Measurements from ENCODE around the gene CLDN14. TPM values are rescaled to one million over a fixed set of nuclear protein-coding genes. Genes with fewer than 3 reads are reported as not detected.

CLDN14 gene
- total and polyA plus RNA-seq, 2 experiments from 2014 or later, result not detected

GRCh38 chr21:36482181-36482580 is 2.3 kb upstream of the CLDN14 start:
- TF ChIP-seq CTCF (IDR thresholded peaks at IDR 0.05; ENCODE audit: low read depth, low read length), result no peak
- Histone ChIP-seq H3K27ac (no peak overlapping the region), H3K9me3 (ENCODE audit: low read depth) (no peaks in the 10 kb centered on the region), H3K4me3 (no peak overlapping the region), H3K36me3 (no peaks in the 10 kb centered on the region), H3K4me1 (ENCODE audit: low read depth) (peaks cover 24% of the 10 kb centered on the region), H3K27me3 (no peaks in the 10 kb centered on the region)
- no peak for DNase-seq (ENCODE audit: low read depth in 1 of 2, low spot score in 1 of 2)

DNA sequence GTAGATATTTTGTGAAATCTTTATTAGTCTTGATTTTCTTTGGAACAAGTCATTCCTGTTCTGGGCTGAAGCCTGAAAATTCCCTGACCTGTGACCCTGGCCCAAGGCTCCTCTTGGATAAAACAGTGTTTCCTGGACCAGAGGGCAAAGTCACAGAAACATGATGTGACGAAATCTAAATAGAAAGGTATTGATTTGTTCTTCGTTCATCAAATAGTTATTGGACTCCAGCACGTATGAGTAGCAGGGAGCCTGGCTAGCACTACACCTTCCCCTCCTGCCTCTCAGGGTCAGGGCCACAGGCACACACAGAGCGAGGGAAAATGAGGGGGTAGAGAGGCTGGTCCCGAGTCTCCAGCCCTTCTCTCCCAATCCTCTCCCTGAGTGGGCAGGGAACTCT is 1.7 kb upstream of the CLDN14 start:
- H3K4me3 ChIP-seq, result no peak overlapping the region
- no peak for TF ChIP-seq CTCF (IDR thresholded peaks at IDR 0.05; ENCODE audit: low read depth, low read length)
- no peak overlapping the region for H3K27ac ChIP-seq
- no peaks in the 10 kb centered on the region for H3K9me3 ChIP-seq (ENCODE audit: low read depth)
- no peak for DNase-seq (ENCODE audit: low read depth in 1 of 2, low spot score in 1 of 2)
- no peaks in the 10 kb centered on the region for H3K36me3 ChIP-seq
- H3K4me1 ChIP-seq (ENCODE audit: low read depth), result peaks cover 30% of the 10 kb centered on the region
- H3K27me3 ChIP-seq, result no peaks in the 10 kb centered on the region

DNA sequence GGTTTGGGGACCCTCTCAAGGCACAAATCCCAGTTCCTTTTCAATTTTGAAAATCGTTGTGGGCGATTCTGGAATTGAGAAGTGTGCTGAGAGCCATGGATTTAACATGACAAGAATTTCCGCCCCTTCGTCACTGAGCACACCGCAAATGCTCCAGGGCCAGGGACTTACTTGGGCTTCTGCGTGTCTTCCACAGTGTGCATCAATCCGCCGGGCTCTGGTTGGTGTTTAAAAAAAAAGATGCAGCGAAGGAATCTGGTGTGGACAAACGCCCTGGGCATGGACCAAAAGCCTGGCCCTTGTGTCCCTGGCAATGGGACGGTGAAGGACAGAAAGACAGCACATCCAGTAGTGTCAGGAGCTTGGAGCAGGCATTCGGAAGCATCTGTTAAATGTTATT is 696 bp upstream of the CLDN14 start:
- no peak for TF ChIP-seq CTCF (IDR thresholded peaks at IDR 0.05; ENCODE audit: low read depth, low read length)
- Histone ChIP-seq H3K36me3 (no peaks in the 10 kb centered on the region), H3K27ac (no peak overlapping the region), H3K9me3 (ENCODE audit: low read depth) (no peaks in the 10 kb centered on the region), H3K4me1 (ENCODE audit: low read depth) (peaks cover 40% of the 10 kb centered on the region), H3K4me3 (no peak overlapping the region), H3K27me3 (no peaks in the 10 kb centered on the region)
- no peak for DNase-seq (ENCODE audit: low read depth in 1 of 2, low spot score in 1 of 2)

GRCh38 chr21:36478941-36479340 is 981 bp downstream of the CLDN14 start:
- no peak overlapping the region for H3K4me3 ChIP-seq

DNA sequence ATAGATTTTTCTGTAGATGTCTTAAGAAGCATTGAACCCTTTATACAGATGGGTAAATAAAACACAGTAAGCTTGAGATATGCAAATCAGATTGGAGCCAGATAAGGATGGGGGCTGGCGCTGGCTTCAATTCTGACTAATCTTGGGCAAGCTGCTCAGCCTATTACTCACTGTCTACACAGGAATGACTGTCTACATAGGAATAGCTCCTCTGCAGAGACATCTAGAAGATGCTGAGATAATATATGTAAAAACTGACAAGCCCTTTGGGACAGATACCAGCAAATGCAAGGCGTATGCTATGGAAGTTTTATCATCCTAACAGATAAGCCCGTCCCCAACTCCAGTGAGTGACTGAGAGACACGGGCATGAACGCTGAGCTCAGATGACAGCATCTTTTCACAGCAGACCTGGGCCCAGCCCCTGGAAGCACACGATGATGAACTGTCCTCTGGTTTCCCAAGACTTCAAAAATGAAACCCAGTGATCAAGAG is 1.7 kb downstream of the CLDN14 start:
- Histone ChIP-seq H3K27ac (peak overlapping the region; percentile 94), H3K27me3 (no peaks in the 10 kb centered on the region), H3K9me3 (ENCODE audit: low read depth) (no peaks in the 10 kb centered on the region), H3K36me3 (no peaks in the 10 kb centered on the region), H3K4me1 (ENCODE audit: low read depth) (peaks cover 40% of the 10 kb centered on the region), H3K4me3 (no peak overlapping the region)
- DNase-seq (ENCODE audit: low read depth in 1 of 2, low spot score in 1 of 2), result peak in 1 of 2 donors; percentile 68
- no peak for TF ChIP-seq CTCF (IDR thresholded peaks at IDR 0.05; ENCODE audit: low read depth, low read length)

More at GRCh38 chr21:36478941-36479340, 981 bp downstream of the CLDN14 start:
- peaks cover 40% of the 10 kb centered on the region for H3K4me1 ChIP-seq (ENCODE audit: low read depth)
- no peaks in the 10 kb centered on the region for H3K9me3 ChIP-seq (ENCODE audit: low read depth)
- DNase-seq (ENCODE audit: low read depth in 1 of 2, low spot score in 1 of 2), result peak; percentile 17 to 26
- H3K27me3 ChIP-seq, result no peaks in the 10 kb centered on the region
- no peak overlapping the region for H3K27ac ChIP-seq
- peak; percentile 33 for TF ChIP-seq CTCF (IDR thresholded peaks at IDR 0.05; ENCODE audit: low read depth, low read length)
- H3K36me3 ChIP-seq, result no peaks in the 10 kb centered on the region

Measured in cardiac muscle cell (in vitro differentiated cells and primary cell).